Measurements from ENCODE around the gene PRDX5. TPM values are rescaled to one million over a fixed set of nuclear protein-coding genes. Genes with fewer than 3 reads are reported as not detected.

Gene PRDX5
- total and polyA plus RNA-seq, 2 experiments from 2014 or later = 260 to 436 TPM

GRCh38 chr11:64358907-64359711 is 41.2 kb downstream of the PRDX5 start, which contains the start of gene RPS6KA4:
TSS of gene RPS6KA4 (plus strand) at chr11:64359162. CDS start at chr11:64359236, 74 bp downstream.
- Histone ChIP-seq H3K79me2 (ENCODE audit: insufficient read depth) (peaks cover 13% of the 10 kb centered on the region), H3K9me2 (ENCODE audit: insufficient read depth) (no peaks in the 10 kb centered on the region), H3K4me2 (ENCODE audit: unreplicated experiment) (peak within 1 kb of the TSS; percentile 95), H3K9me3 (ENCODE audit: low read depth) (no peaks in the 10 kb centered on the region), H3K4me1 (ENCODE audit: insufficient read depth) (peaks cover 16% of the 10 kb centered on the region), H3F3A (ENCODE audit: insufficient read depth) (peaks cover 4% of the 10 kb centered on the region; the same call in 1 of the 2 replicates), H3K4me3 (peak within 1 kb of the TSS; percentile 88), H4K20me1 (ENCODE audit: insufficient read depth) (no peaks in the 10 kb centered on the region), H3K27me3 (replicated peaks; ENCODE audit: insufficient read depth) (no peaks in the 10 kb centered on the region), H2AFZ (peak within 1 kb of the TSS; percentile 83), H3K27ac (peak within 1 kb of the TSS; percentile 68), H3K36me3 (ENCODE audit: low read depth) (peaks cover 8% of the 10 kb centered on the region; the same call in 1 of the 2 replicates), H3K9ac (peak within 1 kb of the TSS; percentile 86)
- in situ Hi-C loops (cut with MboI) = no loop called here
- peak; percentile 92 for DNase-seq
- 1% methylated on average over 64 to 66 of the region's 70 CpGs for WGBS, 2 experiments (ENCODE audit: low coverage in 1 of 2, low lambda C conversion rate in 2 of 2, missing lambda C conversion rate in 2 of 2)
- TF ChIP-seq EZH2phosphoT487 (IDR thresholded peaks at IDR 0.05; ENCODE audit: insufficient read depth, low read depth) = no peak
- TF ChIP-seq EZH2 (IDR thresholded peaks at IDR 0.05; ENCODE audit: insufficient read depth, poor library complexity, severe bottlenecking) = no peak

GRCh38 chr11:64359712-64360445 is 42.0 kb downstream of the PRDX5 start:
- peaks cover 4% of the 10 kb centered on the region; the same call in 1 of the 2 replicates for H3F3A ChIP-seq (ENCODE audit: insufficient read depth)
- H3K9ac ChIP-seq = peak overlapping the region; percentile 86
- WGBS, 2 experiments (ENCODE audit: low coverage in 1 of 2, low lambda C conversion rate in 2 of 2, missing lambda C conversion rate in 2 of 2) = 79% methylated on average over 31 to 38 of the region's 38 CpGs
- no peak overlapping the region for H3K27ac ChIP-seq
- peak overlapping the region; percentile 95 for H3K4me2 ChIP-seq (ENCODE audit: unreplicated experiment)
- H3K4me1 ChIP-seq (ENCODE audit: insufficient read depth) = peaks cover 16% of the 10 kb centered on the region
- H3K27me3 ChIP-seq (replicated peaks; ENCODE audit: insufficient read depth) = no peaks in the 10 kb centered on the region
- DNase-seq = peak; percentile 16
- peaks cover 8% of the 10 kb centered on the region; the same call in 1 of the 2 replicates for H3K36me3 ChIP-seq (ENCODE audit: low read depth)
- in situ Hi-C loops (cut with MboI) = no loop called here
- H3K79me2 ChIP-seq (ENCODE audit: insufficient read depth) = peaks cover 13% of the 10 kb centered on the region
- peak overlapping the region; percentile 88 for H3K4me3 ChIP-seq
- H4K20me1 ChIP-seq (ENCODE audit: insufficient read depth) = no peaks in the 10 kb centered on the region
- H3K9me2 ChIP-seq (ENCODE audit: insufficient read depth) = no peaks in the 10 kb centered on the region
- no peaks in the 10 kb centered on the region for H3K9me3 ChIP-seq (ENCODE audit: low read depth)
- TF ChIP-seq EZH2 (IDR thresholded peaks at IDR 0.05; ENCODE audit: insufficient read depth, poor library complexity, severe bottlenecking) (no peak), EZH2phosphoT487 (IDR thresholded peaks at IDR 0.05; ENCODE audit: insufficient read depth, low read depth) (no peak)
- no peak overlapping the region for H2AFZ ChIP-seq

DNA sequence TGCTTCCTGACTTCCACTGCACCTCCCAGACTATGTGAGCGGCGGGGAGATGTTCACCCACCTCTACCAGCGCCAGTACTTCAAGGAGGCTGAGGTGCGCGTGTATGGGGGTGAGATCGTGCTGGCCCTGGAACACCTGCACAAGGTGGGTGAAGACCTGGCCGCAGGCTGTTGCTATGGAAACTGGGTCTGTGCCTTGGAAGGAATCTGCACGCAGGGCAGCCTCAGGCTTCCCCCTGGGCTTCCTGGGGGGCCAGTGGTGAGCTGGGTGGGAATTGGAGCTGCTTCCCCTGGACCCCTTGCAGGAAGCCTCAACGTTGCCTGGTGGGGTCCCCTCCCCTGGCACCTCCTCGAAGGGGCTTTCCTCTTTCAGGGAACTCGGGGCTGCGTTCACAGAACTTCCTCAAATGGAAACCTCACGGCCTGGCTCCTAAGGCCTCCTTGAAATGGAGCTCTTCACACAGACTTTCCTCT is 42.6 kb downstream of the PRDX5 start:
- no peak for TF ChIP-seq EZH2 (IDR thresholded peaks at IDR 0.05; ENCODE audit: insufficient read depth, poor library complexity, severe bottlenecking)
- no peak for TF ChIP-seq EZH2phosphoT487 (IDR thresholded peaks at IDR 0.05; ENCODE audit: insufficient read depth, low read depth)
- Histone ChIP-seq H3K4me1 (ENCODE audit: insufficient read depth) (peaks cover 14% of the 10 kb centered on the region), H3K9ac (no peak overlapping the region), H3K36me3 (ENCODE audit: low read depth) (peaks cover 10% of the 10 kb centered on the region; the same call in 1 of the 2 replicates), H4K20me1 (ENCODE audit: insufficient read depth) (no peaks in the 10 kb centered on the region), H3F3A (ENCODE audit: insufficient read depth) (peaks cover 4% of the 10 kb centered on the region; the same call in 1 of the 2 replicates), H2AFZ (no peak overlapping the region), H3K9me3 (ENCODE audit: low read depth) (no peaks in the 10 kb centered on the region), H3K27me3 (replicated peaks; ENCODE audit: insufficient read depth) (no peaks in the 10 kb centered on the region), H3K4me3 (no peak overlapping the region), H3K27ac (no peak overlapping the region), H3K4me2 (ENCODE audit: unreplicated experiment) (no peak overlapping the region), H3K79me2 (ENCODE audit: insufficient read depth) (peaks cover 13% of the 10 kb centered on the region), H3K9me2 (ENCODE audit: insufficient read depth) (no peaks in the 10 kb centered on the region)
- DNase-seq = no peak
- WGBS, 2 experiments (ENCODE audit: low coverage in 1 of 2, low lambda C conversion rate in 2 of 2, missing lambda C conversion rate in 2 of 2) = 79 to 93% methylated on average over 11 to 13 of the region's 13 CpGs
- in situ Hi-C loops (cut with MboI) = no loop called here

GRCh38 chr11:64361659-64362058 is 43.7 kb downstream of the PRDX5 start:
- in situ Hi-C loops (cut with MboI) = no loop called here
- Histone ChIP-seq H3K27ac (no peak overlapping the region), H3K79me2 (ENCODE audit: insufficient read depth) (peaks cover 13% of the 10 kb centered on the region), H3K27me3 (replicated peaks; ENCODE audit: insufficient read depth) (no peaks in the 10 kb centered on the region), H3K9ac (no peak overlapping the region), H3K4me3 (no peak overlapping the region), H3K4me2 (ENCODE audit: unreplicated experiment) (no peak overlapping the region), H3K9me2 (ENCODE audit: insufficient read depth) (no peaks in the 10 kb centered on the region), H2AFZ (no peak overlapping the region), H3K9me3 (ENCODE audit: low read depth) (no peaks in the 10 kb centered on the region), H3K36me3 (ENCODE audit: low read depth) (peaks cover 18% of the 10 kb centered on the region; the same call in 1 of the 2 replicates), H3F3A (ENCODE audit: insufficient read depth) (peaks cover 3% of the 10 kb centered on the region; the same call in 1 of the 2 replicates), H4K20me1 (ENCODE audit: insufficient read depth) (no peaks in the 10 kb centered on the region), H3K4me1 (ENCODE audit: insufficient read depth) (peaks cover 14% of the 10 kb centered on the region)
- WGBS, 2 experiments (ENCODE audit: low coverage in 1 of 2, low lambda C conversion rate in 2 of 2, missing lambda C conversion rate in 2 of 2) = 91 to 99% methylated on average over 11 to 18 of the region's 18 CpGs
- TF ChIP-seq EZH2phosphoT487 (IDR thresholded peaks at IDR 0.05; ENCODE audit: insufficient read depth, low read depth) (no peak), EZH2 (IDR thresholded peaks at IDR 0.05; ENCODE audit: insufficient read depth, poor library complexity, severe bottlenecking) (no peak)
- no peak for DNase-seq

Data from GM23248 (cell line).